SIG-M5 treated with dmso at 0.1 percent for 504 hours (cell line): ENCODE results near the gene NUDT3.
"Not testable (repeated sequence)": the region's sequence is repeated elsewhere in the genome, so short reads cannot be mapped to it uniquely, and the experiment has no call there.

Experiments used
- DNase-seq: peaks from one replicate; lab custom pipeline; 2025; ENCODE audit not compliant: unreplicated experiment; lab: John Stamatoyannopoulos, UW

The NUDT3 gene

DNA sequence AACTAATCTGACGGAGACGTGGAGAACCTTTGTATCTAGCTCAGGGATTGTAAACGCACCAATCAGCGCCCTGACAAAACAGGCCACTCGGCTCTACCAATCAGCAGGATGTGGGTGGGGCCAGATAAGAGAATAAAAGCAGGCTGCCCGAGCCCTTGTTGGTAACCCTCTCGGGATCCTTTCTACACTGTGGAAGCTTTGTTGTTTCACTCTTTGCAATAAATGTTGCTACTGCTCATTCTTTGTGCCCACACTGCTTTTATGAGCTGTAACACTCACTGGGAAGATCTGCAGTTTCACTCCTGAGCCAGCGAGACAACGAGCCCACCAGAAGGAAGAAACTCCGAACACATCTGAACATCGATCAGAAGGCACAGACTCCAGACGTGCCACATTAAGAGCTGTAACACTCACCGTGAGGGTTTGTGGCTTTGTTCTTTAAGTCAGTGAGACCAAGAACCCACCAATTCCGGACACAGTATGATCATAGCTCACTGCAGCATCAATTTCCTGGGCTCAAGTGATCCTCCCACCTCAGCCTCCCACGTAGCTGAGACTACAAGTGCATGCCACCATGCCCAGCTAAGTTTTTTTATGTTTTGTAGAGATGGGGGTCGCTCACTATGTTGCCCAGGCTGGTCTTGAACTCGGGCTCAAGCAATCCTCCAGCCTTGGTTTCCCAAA is 122.7 kb downstream of the NUDT3 start:
- not testable (repeated sequence) for DNase-seq

DNA sequence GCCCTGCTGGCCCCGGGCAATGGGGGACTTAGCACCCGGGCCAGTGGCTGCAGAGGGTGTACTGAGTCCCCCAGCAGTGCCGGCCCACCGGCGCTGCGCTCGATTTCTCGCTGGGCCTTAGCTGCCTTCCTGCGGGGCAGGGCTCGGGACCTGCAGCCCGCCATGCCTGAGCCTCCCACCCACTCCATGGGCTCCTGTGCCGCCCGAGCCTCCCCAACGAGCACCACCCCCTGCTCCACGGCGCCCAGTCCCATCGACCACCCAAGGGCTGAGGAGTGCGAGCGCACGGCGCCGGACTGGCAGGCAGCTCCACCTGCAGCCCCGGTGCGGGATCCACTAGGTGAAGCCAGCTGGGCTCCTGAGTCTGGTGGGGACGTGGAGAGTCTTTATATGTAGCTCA is 123.3 kb downstream of the NUDT3 start:
- not testable (repeated sequence) for DNase-seq

DNA sequence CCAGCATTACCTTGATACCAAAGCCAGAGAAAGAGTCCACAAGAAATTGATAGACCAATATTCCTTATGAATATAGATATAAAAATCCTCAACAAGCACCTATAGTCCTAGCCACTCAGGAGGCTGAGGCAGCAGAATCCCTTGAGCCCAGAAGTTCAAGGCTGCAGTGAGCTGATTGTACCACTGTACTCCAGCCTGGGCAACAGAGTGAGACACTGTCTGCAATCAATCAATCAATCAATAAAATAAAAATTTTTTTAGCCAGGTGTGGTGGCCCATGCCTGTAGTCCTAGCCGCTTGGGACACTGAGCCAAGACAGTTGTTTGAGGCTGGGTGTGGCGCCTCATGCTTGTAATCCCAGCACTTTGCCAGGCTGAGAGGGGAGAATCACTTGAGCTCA is 124.7 kb downstream of the NUDT3 start:
- DNase-seq = no peak

DNA sequence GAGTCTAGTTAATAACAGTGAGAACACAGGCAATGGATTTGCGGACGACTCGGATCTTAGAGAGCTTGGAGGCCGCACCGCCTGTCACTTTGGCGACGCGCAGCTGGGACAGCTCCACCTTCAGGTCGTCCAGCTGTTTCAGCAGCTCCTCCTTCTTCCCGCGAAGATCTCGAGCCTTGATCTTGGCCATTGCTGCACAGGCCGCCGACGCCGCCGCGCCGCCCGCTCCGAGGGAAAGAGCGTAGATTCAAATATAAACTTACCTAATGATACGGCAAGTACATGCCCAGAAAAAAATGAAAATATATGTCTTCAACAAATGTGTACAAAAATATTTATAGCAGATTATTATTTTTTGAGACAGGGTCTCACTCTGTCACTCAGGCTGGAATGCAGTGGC is 129.0 kb downstream of the NUDT3 start:
- DNase-seq = not testable (repeated sequence)

DNA sequence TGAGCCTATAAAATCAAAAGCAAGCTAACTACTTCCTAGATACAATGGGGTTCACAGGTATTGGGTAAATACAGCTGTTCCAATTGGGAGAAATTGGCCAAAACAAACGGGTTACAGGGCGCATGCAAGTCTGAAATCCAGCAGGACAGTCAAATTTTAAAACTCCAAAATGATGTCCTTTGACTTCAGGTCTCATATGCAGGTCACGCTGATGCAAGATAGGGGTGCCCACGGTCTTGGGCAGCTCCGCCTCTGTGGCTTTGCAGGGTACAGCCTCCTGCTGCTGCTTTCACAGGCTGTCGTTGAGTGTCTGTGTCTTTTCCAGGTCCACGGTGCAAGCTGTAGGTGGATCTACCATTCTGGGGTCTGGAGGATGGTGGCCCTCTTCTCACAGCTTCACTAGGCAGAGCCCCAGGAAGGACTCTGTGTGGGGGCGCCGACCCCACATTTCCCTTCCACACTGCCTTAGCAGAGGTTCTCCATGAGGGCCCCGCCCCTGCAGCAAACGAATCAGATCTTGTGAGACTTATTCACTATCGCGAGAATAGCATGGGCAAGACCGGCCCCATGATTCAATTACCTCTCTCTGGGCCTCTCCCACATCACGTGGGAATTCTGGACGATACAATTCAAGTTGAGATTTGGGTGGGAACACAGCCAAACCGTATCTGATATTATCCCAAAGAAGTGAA is 131.7 kb downstream of the NUDT3 start:
- DNase-seq = no peak

DNA sequence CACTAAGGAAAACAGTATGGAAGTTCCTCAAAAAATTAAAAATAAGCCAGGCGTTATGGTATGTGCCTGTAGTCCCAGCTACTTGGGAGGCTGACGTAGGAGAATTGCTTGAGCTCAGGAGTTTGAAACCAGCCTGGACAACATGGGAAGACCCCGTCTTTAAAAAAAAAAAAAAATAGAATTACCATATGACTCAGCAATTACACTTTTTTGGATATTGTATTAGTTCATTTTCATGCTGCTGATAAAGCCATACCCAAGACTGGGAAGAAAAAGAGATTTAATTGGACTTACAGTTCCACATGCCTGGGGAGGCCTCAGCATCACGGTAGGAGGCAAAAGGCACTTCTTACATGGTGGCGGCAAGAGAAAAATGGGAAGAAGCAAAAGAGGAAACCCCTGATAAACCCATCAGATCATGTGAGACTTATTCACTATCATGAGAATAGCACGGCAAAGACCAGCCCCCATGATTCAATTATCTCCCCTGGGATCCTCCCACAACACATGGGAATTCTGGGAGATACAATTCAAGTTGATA is 132.9 kb downstream of the NUDT3 start:
- no peak for DNase-seq

DNA sequence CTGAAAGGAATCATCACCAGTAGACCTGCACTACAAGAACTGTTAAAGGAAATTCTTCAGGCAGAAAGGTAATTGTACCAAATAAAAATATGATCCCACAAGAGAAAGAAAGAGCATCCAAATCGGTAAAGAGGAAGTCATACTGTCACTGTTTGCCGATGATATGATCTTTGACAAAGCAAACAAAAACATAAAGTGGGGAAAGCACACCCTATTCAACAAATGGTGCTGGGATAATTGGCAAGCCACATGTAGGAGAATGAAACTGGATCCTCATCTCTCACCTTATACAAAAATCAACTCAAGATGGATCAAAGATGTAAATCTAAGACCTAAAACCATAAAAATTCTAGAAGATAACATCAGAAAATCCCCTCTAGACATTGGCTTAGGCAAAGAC is 140.1 kb downstream of the NUDT3 start:
- not testable (repeated sequence) for DNase-seq

DNA sequence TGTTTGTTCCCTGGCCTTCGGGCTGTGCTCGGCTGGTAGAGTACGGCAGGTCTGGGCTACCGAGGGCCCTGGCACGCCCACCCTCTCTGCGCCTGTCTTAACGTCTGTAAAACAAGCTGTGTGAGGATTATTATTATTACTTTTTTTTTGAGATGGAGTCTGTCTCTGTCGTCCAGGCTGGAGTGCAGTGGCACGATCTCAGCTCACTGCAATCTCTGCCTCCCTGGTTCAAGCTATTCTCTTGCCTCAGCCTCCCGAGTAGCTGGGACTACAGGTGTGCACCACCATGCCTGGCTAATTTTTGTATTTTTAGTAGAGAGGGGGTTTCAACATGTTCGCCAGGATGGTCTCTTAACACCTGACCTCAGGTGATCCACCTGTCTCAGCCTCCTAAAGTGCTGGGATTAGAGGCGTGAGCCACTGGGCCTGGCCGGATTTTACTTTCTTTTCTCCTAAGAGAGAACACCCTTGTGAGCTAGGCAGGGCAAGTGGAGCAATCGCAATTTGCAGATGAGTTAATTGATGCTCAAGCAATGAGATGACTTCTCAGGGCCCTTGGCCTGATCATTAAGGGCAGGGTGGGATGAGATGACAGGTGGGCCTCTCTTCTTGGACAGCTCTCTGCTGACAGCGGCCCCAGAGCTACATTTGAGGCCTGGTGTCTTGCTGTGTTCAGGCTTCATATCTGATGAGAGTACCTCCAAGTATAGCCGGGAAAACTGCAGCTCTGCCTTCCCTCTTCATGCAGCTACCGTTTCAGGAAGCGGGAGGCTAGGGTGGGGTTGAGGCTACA is 142.8 kb downstream of the NUDT3 start:
- no peak for DNase-seq

DNA sequence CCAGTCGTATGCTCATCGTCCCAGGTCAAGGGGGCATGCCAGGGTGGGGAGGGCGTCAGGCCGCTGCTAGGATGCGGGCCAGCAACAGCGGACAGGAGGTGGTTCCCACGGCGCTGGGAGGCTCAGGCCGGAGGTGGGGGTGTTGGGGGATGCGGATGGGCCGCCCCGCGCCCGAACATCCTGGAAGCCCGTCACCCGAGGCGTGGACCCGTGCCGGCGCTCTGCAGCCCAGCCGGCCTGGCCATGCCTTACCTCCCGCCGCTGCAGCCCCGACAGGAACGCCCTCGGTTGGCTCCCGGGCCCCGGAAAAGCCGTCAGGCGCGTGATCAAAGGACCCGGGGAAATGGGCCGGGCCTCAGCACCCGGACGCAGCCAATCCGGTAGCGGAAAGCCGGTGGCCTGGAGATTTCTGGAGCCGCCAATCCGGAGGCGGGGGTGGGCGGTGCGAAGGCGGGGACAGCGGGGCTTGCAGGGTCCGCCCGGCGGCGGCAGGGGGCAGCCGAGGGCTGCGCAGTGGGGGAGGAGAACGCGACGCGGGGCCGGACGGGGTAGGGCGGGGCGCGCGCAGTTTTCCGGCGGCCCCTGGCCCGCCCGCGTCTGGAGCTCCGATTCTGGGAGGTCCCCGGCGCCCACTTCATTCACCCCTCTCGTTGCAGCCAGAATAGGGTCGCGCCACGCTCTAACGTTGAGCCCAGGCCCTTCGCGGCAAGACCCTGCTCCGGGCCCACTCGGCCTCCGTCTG is 143.6 kb downstream of the NUDT3 start, which contains the start of gene SMIM29:
Gene SMIM29 (minus strand): TSS at position 280 of the 742 bp plus-strand sequence. CDS start 1,215 bp downstream, outside the sequence.
- DNase-seq = peak; percentile 89

DNA sequence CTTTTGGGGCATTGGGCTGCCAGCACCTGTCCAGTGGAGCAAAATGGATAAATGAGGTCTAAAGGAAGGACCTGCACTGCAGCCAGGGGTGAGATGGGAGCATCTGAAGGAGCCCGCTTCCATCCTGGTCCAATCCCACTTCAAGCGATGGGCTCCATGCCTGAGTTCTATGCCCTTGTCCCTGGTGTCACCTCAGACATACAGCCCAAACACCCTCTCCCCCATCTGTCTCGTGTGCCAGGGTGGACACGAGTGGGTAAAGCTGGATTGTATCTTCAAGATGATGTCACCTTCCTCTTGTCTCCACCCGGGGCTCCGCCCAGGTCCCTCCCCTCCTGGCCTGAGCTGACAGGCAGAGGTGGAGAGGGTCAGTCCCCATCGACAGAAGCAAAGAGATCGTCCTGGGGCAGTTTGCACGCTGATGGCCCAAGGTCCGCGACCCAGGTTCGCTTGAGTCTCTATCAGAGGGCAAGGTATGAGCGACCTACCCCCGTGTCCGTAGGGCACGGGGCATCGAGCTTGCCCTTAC is 144.2 kb downstream of the NUDT3 start:
- DNase-seq = no peak

DNA sequence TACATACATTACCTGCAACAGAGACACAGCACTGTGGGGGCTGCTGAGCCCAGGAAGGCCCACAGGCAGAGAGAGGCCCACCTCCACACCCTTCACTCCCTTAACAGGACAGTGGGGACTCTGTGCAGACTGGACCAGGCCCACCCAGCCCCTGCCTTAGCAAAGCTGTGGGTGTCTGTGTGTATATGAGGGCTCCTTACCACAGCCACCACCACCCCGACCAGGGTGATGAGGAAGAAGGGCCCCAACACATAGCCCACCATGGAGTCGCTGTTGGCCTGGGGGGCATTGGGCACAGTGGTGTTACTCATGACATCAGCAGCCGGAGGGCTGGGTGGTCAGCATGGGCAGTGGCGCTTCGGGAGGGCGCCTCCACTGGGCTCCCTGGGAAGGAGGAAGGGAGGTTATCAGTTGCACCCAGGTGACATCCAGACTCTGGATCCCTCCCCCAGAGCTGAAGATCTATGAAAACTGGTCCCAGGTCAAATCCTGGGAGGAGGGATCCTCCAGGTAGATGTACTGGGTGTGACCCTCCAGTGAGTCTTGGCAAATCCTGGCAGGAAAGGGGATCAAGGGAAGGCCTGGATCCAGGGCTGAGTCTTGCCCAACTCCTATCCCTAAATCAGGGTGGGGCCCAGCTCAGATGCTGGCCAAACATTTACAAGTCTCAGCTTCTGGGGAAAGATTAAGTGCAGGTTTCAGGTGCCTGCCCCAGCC is 144.8 kb downstream of the NUDT3 start:
- no peak for DNase-seq

DNA sequence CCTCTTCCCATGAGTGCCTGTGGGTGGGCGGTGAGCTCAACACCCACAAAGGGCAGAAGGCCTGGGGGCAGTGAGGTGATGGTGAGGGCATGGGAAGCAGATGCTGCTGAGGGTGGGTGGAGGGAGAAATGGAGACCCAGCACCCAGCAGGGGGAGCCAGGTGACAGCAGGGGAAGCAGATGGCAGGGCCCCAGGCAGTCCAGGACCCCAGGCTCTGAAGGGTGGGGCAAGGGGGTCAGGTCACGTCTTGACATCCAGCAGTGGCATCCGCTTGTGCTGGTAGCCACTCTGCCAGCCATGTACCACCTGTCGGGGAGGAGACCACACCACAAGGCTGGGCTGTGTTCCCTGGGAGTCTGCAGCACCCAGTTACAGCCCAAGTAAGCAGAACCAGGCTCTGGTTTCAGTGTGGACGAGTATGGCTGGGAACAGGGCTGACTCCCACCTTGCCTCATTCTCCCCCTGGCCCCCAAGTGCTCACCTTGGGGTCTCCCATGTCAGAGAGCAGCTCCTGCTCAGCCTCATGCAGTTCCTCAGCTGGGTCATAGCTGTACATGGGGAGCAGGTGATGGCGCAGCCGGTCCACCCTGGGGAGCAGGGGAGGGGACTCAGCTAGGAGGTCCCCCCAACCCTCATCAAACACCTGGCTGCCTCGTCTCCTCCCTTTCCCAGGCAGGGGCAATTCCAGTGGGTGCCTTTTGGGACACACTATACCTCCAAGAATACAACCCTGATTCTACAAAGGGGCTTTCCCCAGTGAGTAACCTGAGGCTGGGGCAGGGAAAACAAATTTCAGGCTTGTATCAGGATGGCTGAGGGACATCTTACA is 145.7 kb downstream of the NUDT3 start:
- peak; percentile 25 for DNase-seq

DNA sequence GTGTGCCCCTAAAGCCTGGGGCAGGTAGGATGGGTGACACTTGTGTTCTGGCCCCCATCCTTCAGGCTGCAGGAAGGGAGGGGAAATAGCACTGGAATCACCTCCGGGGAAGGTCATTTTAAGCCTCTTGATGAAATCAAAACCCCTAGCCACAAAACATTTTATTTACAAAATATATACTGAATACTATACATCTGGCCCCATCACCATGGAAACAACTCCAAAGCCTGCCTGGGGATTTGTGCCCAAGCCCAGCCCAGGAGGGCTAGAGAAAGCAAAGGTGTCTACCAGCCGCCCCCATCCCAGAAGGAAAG is 146.3 kb downstream of the NUDT3 start:
- no peak for DNase-seq

DNA sequence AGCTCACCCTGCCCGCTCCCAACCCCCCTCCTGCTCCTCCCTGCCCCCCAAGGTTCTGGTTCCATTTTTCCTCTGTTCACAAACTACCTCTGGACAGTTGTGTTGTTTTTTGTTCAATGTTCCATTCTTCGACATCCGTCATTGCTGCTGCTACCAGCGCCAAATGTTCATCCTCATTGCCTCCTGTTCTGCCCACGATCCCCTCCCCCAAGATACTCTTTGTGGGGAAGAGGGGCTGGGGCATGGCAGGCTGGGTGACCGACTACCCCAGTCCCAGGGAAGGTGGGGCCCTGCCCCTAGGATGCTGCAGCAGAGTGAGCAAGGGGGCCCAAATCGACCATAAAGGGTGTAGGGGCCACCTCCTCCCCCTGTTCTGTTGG is 146.7 kb downstream of the NUDT3 start:
- not testable (repeated sequence) for DNase-seq

DNA sequence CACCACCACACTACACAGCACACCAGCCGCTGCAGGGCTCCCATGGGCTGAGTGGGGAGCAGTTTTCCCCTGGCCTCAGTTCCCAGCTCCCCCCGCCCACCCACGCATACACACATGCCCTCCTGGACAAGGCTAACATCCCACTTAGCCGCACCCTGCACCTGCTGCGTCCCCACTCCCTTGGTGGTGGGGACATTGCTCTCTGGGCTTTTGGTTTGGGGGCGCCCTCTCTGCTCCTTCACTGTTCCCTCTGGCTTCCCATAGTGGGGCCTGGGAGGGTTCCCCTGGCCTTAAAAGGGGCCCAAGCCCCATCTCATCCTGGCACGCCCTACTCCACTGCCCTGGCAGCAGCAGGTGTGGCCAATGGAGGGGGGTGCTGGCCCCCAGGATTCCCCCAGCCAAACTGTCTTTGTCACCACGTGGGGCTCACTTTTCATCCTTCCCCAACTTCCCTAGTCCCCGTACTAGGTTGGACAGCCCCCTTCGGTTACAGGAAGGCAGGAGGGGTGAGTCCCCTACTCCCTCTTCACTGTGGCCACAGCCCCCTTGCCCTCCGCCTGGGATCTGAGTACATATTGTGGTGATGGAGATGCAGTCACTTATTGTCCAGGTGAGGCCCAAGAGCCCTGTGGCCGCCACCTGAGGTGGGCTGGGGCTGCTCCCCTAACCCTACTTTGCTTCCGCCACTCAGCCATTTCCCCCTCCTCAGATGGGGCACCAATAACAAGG is 147.3 kb downstream of the NUDT3 start:
- DNase-seq = not testable (repeated sequence)

DNA sequence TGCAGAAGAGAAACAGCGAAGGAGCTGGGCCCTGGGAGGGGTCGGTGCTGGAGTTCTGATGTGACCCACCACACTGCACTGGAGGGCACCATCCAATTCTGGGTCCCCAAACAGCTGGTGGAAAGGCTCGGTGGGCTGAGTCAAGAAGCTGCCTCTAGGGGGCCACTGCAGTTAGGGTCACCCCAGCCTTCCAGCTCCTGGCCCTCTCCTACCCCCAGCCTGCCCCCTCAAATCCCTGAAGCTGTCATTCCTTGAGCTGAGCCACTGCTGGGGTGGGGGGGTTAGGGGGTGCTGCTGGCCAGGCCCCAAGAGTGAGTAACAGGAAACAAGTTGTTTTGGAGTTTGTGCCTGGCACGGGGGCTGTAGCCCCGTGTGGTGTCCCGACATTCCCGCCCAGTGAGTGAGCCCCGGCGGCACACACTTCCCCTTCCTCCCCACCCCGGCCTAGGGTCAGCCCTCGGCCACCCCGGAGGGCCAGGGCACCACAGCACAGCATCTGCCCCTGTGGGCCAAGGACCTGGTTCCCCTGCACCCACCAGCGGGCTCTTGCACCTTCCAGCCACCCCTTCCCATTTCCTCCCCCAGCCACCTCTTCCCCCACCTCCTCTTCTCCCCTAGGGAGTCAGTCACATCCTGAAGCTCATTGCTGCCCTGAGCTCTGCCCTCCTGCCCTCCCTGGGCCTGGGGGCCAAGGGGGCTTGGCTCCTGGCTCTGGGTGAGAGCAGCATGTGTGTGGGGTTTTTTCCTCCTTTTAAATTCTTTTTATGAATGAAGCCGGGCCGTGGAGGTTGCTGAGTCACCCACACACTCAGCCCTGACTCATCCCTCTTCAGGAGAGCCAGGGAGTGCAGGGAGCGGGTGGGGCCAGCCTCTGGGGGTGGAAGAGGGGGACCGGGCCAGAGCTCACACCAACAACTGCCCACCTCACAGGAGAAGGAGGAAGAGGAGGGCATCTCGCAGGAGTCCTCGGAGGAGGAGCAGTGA is 148.3 kb downstream of the NUDT3 start:
- peak; percentile 64 for DNase-seq

DNA sequence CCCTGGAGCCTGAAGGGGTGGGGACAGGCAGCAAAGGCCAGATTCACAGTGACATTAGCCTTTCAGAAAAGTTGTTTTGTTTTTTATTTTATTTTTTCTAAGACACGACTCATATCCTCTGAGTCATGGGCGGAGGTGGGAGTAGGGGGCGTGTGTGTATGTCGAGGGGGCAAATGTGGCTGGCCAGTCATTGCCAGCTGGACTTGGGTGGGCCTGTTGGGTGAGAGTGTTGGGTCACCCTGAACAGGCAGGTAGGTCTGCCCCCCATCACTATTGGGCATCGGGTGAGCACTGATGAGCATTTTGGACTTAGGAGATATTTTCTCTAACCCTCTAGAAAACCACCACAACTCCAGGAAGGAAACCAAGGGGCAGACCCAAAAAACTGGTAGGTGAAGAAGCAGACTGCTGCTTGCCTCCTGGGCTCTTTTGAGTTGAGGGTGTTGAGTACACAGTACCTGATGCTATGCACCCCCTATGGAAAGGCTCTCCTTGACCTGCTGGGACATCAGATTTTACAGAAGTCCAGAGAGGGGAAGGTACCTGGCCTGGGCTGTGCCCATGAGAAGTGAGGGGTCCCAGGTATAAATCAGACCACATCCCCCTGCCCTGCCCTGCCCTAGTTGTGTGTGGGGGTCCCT is 149.2 kb downstream of the NUDT3 start:
- DNase-seq = no peak
